H9 (cell line): ENCODE data around the gene TFB1M. TPM values are rescaled to one million over a fixed set of nuclear protein-coding genes. Genes with fewer than 3 reads are reported as not detected.

Experiments
- DNase-seq: peaks from one replicate; pipeline ENCODE4 v3.0.0-alpha.2; 2017
- H2AFZ ChIP-seq: one replicate; pipeline ENCODE4 v1.6.1; 2013; ENCODE audit warnings: mild to moderate bottlenecking, low read length, control low read depth, moderate library complexity
- H2AK5ac ChIP-seq: 2 replicates; pipeline ENCODE4 v1.6.1; 2013; ENCODE audit warnings: low read length, control low read depth, mixed read lengths; ENCODE audit not compliant: insufficient read length
- H2BK120ac ChIP-seq: one replicate; pipeline ENCODE4 v1.6.1; 2013; ENCODE audit warnings: low read depth, mild to moderate bottlenecking, low read length, control low read depth, inconsistent platforms; ENCODE audit not compliant: poor library complexity, severe bottlenecking
- H2BK12ac ChIP-seq: 2 replicates; pipeline ENCODE4 v1.6.1; 2013; ENCODE audit warnings: low read length, control low read depth, mixed read lengths, low read depth; ENCODE audit not compliant: insufficient read length
- H2BK15ac ChIP-seq: 2 replicates; pipeline ENCODE4 v1.6.1; 2013; ENCODE audit warnings: low read depth, low read length, control low read depth
- H2BK20ac ChIP-seq: one replicate; pipeline ENCODE4 v1.6.1; 2013; ENCODE audit warnings: low read depth, mild to moderate bottlenecking, low read length, control low read depth, inconsistent platforms; ENCODE audit not compliant: poor library complexity, severe bottlenecking
- H2BK5ac ChIP-seq: 2 replicates; pipeline ENCODE4 v1.6.1; 2013; ENCODE audit warnings: low read length, control low read depth, mixed read lengths; ENCODE audit not compliant: insufficient read length
- H3K14ac ChIP-seq: 2 replicates; pipeline ENCODE4 v1.6.1; 2013; ENCODE audit warnings: low read length, control low read depth; ENCODE audit not compliant: insufficient read depth
- H3K18ac ChIP-seq: 2 replicates; pipeline ENCODE4 v1.6.1; 2013; ENCODE audit warnings: low read depth, mild to moderate bottlenecking, mixed read lengths, low read length, control low read depth; ENCODE audit not compliant: insufficient read length
- H3K23ac ChIP-seq: 2 replicates; pipeline ENCODE4 v1.6.1; 2013; ENCODE audit warnings: low read length, control low read depth, mixed read lengths, low read depth; ENCODE audit not compliant: insufficient read length
- H3K23me2 ChIP-seq: 2 replicates; pipeline ENCODE4 v1.6.1; 2013; ENCODE audit warnings: low read depth, mild to moderate bottlenecking, mixed read lengths, low read length, control low read depth; ENCODE audit not compliant: insufficient read length, poor library complexity, severe bottlenecking
- H3K27ac ChIP-seq: 2 replicates; pipeline ENCODE4 v1.5.1; 2013; ENCODE audit warnings: low read length, control low read depth, mixed read lengths, low read depth; ENCODE audit not compliant: insufficient read length
- H3K27me3 ChIP-seq: 2 replicates; pipeline ENCODE4 v1.6.1; 2013; ENCODE audit warnings: low read length, control low read depth, inconsistent platforms; ENCODE audit not compliant: insufficient read depth
- H3K4ac ChIP-seq: 2 replicates; pipeline ENCODE4 v1.6.1; 2013; ENCODE audit warnings: low read depth, mild to moderate bottlenecking, control low read depth, inconsistent platforms, low read length, moderate library complexity
- H3K4me1 ChIP-seq: 2 replicates; pipeline ENCODE4 v1.6.1; 2013; ENCODE audit warnings: low read length, control low read depth, inconsistent platforms; ENCODE audit not compliant: insufficient read depth
- H3K4me2 ChIP-seq: 2 replicates; pipeline ENCODE4 v1.6.1; 2013; ENCODE audit warnings: low read length, control low read depth, mixed read lengths; ENCODE audit not compliant: insufficient read length, insufficient read depth
- H3K56ac ChIP-seq: 2 replicates; pipeline ENCODE4 v1.6.1; 2013; ENCODE audit warnings: low read depth, mild to moderate bottlenecking, mixed read lengths, low read length, control low read depth; ENCODE audit not compliant: insufficient read length
- H3K79me1 ChIP-seq: 2 replicates; pipeline ENCODE4 v1.6.1; 2013; ENCODE audit warnings: low read depth, mild to moderate bottlenecking, moderate library complexity, low read length, control low read depth, inconsistent platforms; ENCODE audit not compliant: insufficient read depth, poor library complexity, severe bottlenecking
- H3K79me2 ChIP-seq: 2 replicates; pipeline ENCODE4 v1.6.1; 2013; ENCODE audit warnings: low read length, control low read depth, inconsistent platforms; ENCODE audit not compliant: insufficient read depth
- H3K9ac ChIP-seq: 2 replicates; pipeline ENCODE4 v1.6.1; 2013; ENCODE audit warnings: low read length, control low read depth, mixed read lengths; ENCODE audit not compliant: insufficient read length; ENCODE audit errors: extremely low read depth
- H3K9me3 ChIP-seq: one replicate; pipeline ENCODE4 v1.6.1; 2013; ENCODE audit warnings: low read depth, low read length, inconsistent platforms; ENCODE audit not compliant: control insufficient read depth
- H3T11ph ChIP-seq: one replicate; pipeline ENCODE4 v1.6.1; 2013; ENCODE audit warnings: mild to moderate bottlenecking, low read length, control low read depth, inconsistent platforms
- H4K20me1 ChIP-seq: one replicate; pipeline ENCODE4 v1.6.1; 2013; ENCODE audit not compliant: control insufficient read depth, insufficient read length, insufficient read depth
- H4K5ac ChIP-seq: 2 replicates; pipeline ENCODE4 v1.6.1; 2013; ENCODE audit warnings: low read depth, mild to moderate bottlenecking, mixed read lengths, low read length, control low read depth; ENCODE audit not compliant: insufficient read length
- H4K8ac ChIP-seq: replicated peaks from 2 replicates; pipeline ENCODE4 v1.6.1; 2013; ENCODE audit warnings: low read length, control low read depth, mixed read lengths, low read depth; ENCODE audit not compliant: insufficient read length
- H4K91ac ChIP-seq: 2 replicates; pipeline ENCODE4 v1.6.1; 2013; ENCODE audit warnings: low read depth, mild to moderate bottlenecking, moderate library complexity, mixed read lengths, low read length, control low read depth; ENCODE audit not compliant: insufficient read length
- H3K27ac Mint-ChIP-seq, 3 experiments: 2 replicates in 2 of 3; 3 replicates in 1 of 3; pipeline ENCODE4 v1.8.0; 2020 to 2021; ENCODE audit warnings: mixed read lengths in 3 of 3, mild to moderate bottlenecking in 1 of 3, moderate library complexity in 1 of 3
- H3K27me3 Mint-ChIP-seq: 2 replicates; pipeline ENCODE4 v1.8.0; 2021; ENCODE audit warnings: low read depth, mild to moderate bottlenecking, moderate library complexity, mixed read lengths
- H3K36me3 Mint-ChIP-seq, 3 experiments: 2 replicates in 2 of 3; 3 replicates in 1 of 3; pipeline ENCODE4 v1.8.0; 2020 to 2021; ENCODE audit warnings: low read depth in 3 of 3, mixed read lengths in 3 of 3; ENCODE audit not compliant: insufficient read depth in 1 of 3
- H3K4me1 Mint-ChIP-seq, 2 experiments: 2 replicates each; pipeline ENCODE4 v1.8.0; 2020; ENCODE audit warnings: mixed read lengths in 2 of 2
- H3K4me3 Mint-ChIP-seq, 2 experiments: 2 replicates in 1 of 2; 3 replicates in 1 of 2; pipeline ENCODE4 v1.8.0; 2020 to 2021; ENCODE audit warnings: mild to moderate bottlenecking in 2 of 2, mixed read lengths in 2 of 2, moderate library complexity in 1 of 2
- H3K9me3 Mint-ChIP-seq, 2 experiments: 2 replicates in 1 of 2; 3 replicates in 1 of 2; pipeline ENCODE4 v1.8.0; 2020; ENCODE audit warnings: mild to moderate bottlenecking in 2 of 2, mixed read lengths in 2 of 2, moderate library complexity in 1 of 2
- WGBS: extraction: QIAGEN DNeasy Blood & Tissue Kit; methylation state at CpG from one replicate; pipeline ENCODE4 v1.1.7; 2013; ENCODE audit warnings: missing lambda C conversion rate, low lambda C conversion rate, mixed read lengths; ENCODE audit not compliant: insufficient read length; ENCODE audit errors: extremely low coverage; 5-methylcytosine and 5-hydroxymethylcytosine counted together
- total RNA-seq: library from RNA; stranded (reverse); gene quantifications from 2 replicates; pipeline ENCODE4 v1.2.1, GENCODE V29; 2021
- TF ChIP-seq, protein P1 (sequence below): fragments of 200-600 bp; sonication (generic); conservative IDR thresholded peaks from 3 replicates; pipeline ENCODE4 v1.8.0; 2021; ENCODE audit warnings: antibody characterized with exemption, mild to moderate bottlenecking

Gene TFB1M
- total RNA-seq, 1 experiment from 2014 or later: 28.6 TPM

DNA sequence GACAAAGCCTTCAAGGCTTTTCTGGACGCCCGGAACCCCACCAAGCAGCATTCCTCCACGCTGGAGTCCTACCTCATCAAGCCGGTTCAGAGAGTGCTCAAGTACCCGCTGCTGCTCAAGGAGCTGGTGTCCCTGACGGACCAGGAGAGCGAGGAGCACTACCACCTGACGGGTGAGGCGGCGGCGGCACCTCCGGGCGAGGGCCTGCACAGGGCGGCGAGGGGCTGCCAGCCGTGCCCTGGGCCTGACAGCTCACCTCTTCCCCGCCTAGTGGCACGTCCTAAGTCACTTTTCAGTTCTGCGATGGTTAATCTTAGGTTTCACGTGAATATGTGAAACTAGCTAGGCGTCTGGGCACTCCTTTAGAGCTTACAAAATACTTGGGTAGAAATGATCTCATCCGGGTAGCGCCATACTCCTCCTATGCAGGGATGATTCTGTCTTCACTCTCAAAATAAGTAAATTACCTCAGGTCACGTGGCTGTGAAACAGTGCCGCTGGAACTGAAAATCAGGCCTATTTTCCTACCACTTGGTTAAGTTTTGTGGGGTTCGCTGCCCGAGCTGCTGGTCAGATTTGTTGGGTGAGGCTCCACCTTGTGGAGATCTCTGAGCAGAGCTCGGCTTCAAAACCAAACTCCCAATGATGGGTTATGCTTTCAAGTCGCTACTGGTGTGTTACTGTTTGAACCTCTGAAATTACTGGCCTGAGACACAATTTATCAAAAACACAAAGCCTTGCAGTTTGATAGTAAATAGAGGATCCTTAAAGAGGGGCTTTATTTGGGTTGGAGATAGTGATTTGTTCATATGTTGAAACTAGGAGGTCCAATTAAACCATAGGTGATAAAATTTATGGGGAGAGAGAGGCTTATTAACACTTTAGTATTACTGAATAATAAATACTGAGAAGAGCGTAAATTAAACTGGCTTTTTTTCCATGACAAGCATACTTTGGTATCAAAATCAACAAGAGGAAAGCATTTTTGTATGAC is 66.0 kb downstream of the TFB1M start:
- Histone ChIP-seq H2BK12ac (no peak overlapping the region), H3K4me2 (no peak overlapping the region)
- no peak overlapping the region for H3K4me3 Mint-ChIP-seq

More for the DNA sequence above, 66.0 kb downstream of the TFB1M start:
- no peaks in the 10 kb centered on the region for H4K20me1 ChIP-seq
- peak; percentile 66 for DNase-seq
- H3K4me1 Mint-ChIP-seq: peaks cover 14 to 17% of the 10 kb centered on the region in 2 experiments
- H4K8ac ChIP-seq: no peak overlapping the region
- H2BK15ac ChIP-seq: no peak overlapping the region
- H3K27me3 Mint-ChIP-seq: no peaks in the 10 kb centered on the region
- no peak overlapping the region for H3K23ac ChIP-seq
- H3K27me3 ChIP-seq: no peaks in the 10 kb centered on the region
- H3K4ac ChIP-seq: no peak overlapping the region
- no peaks in the 10 kb centered on the region for H3K4me1 ChIP-seq
- no peak overlapping the region for H3K9ac ChIP-seq
- no peak overlapping the region for H4K5ac ChIP-seq
- no peak overlapping the region for H2AFZ ChIP-seq
- no peaks in the 10 kb centered on the region for H3K23me2 ChIP-seq
- no peak overlapping the region for H3K56ac ChIP-seq
- peak overlapping the region; percentile 65 to 79 (median 70); a peak in 5 of 7 replicates for H3K27ac Mint-ChIP-seq
- no peaks in the 10 kb centered on the region for H3K79me1 ChIP-seq
- no peak overlapping the region for H2AK5ac ChIP-seq
- H3K9me3 ChIP-seq: no peaks in the 10 kb centered on the region
- H2BK5ac ChIP-seq: no peak overlapping the region
- H2BK20ac ChIP-seq: no peak overlapping the region
- no peak overlapping the region for H3K27ac ChIP-seq
- H3T11ph ChIP-seq: no peak overlapping the region
- H3K9me3 Mint-ChIP-seq: no peaks in the 10 kb centered on the region
- no peak overlapping the region for H3K18ac ChIP-seq
- H2BK120ac ChIP-seq: no peak overlapping the region
- H3K14ac ChIP-seq: no peak overlapping the region
- TF ChIP-seq, protein P1, sequence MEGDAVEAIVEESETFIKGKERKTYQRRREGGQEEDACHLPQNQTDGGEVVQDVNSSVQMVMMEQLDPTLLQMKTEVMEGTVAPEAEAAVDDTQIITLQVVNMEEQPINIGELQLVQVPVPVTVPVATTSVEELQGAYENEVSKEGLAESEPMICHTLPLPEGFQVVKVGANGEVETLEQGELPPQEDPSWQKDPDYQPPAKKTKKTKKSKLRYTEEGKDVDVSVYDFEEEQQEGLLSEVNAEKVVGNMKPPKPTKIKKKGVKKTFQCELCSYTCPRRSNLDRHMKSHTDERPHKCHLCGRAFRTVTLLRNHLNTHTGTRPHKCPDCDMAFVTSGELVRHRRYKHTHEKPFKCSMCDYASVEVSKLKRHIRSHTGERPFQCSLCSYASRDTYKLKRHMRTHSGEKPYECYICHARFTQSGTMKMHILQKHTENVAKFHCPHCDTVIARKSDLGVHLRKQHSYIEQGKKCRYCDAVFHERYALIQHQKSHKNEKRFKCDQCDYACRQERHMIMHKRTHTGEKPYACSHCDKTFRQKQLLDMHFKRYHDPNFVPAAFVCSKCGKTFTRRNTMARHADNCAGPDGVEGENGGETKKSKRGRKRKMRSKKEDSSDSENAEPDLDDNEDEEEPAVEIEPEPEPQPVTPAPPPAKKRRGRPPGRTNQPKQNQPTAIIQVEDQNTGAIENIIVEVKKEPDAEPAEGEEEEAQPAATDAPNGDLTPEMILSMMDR: peak; percentile 80
- peaks cover 6 to 55% (median 51%) of the 10 kb centered on the region in 3 experiments; a peak in 6 of 7 replicates for H3K36me3 Mint-ChIP-seq
- no peaks in the 10 kb centered on the region for H3K79me2 ChIP-seq
- no CpG with 5 or more reads among the region's 30 CpGs for WGBS
- H4K91ac ChIP-seq: no peak overlapping the region
